ENCODE data around the gene WDR46.

Gene WDR46

DNA sequence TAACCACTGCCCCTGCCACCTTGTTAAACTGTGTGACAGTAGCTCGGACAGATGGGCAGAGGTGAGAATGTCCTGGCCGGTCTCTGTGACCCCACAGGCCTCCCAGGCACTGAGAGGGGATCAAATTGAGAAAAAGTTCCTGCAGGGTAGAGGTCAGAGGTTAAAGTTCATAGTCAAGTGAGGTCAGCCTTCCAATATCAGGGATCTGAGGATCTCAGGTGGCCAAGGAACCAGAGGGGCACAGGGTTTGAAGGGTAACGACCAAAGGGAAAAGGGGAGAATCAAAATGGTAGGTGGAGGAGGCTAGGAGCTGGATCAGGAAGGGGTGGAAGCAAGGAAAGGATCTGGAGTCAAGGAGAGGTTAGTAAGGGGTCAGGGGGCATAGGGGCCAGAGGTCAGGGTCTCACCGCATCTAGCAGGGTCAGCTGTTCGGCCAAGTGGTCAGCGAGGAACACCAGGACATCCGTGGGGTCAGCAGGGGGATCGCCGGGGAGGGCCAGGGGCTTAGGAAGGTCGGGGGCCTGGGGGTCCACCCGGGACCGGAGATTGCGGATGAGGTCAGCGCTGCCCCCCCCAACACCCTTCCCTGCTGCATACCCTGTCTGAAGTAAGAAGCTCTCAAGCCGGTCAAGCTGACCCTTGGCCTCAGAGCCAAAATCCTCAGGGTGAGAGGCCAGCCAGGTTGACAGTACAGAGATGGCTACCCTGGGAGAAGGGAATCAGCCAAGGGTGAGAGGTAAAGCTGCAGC, 6.8 kb upstream of the WDR46 start:
- Histone ChIP-seq H3K79me2 (ENCODE audit: low read length) (peaks cover 25% of the 10 kb centered on the region), H3K4me2 (ENCODE audit: low read depth, low read length) (no peak overlapping the region), H3K4me3 (ENCODE audit: low read length) (no peak overlapping the region), H3K9me2 (replicated peaks; ENCODE audit: insufficient read depth, low read length) (no peaks in the 10 kb centered on the region), H3K4me1 (ENCODE audit: low read length) (peaks cover 9% of the 10 kb centered on the region), H3K27me3 (replicated peaks; ENCODE audit: insufficient read depth, low read length) (no peaks in the 10 kb centered on the region), H3K36me3 (replicated peaks; ENCODE audit: insufficient read depth, low read length) (no peaks in the 10 kb centered on the region), H3K27ac (ENCODE audit: low read length) (no peak overlapping the region), H2AFZ (ENCODE audit: low read length) (no peak overlapping the region), H3K9me3 (replicated peaks; ENCODE audit: insufficient read depth, low read length) (no peaks in the 10 kb centered on the region), H3F3A (ENCODE audit: insufficient read depth, low read length) (peaks cover 23% of the 10 kb centered on the region), H3K9ac (ENCODE audit: low read length) (no peak overlapping the region), H4K20me1 (ENCODE audit: insufficient read depth, low read length) (no peaks in the 10 kb centered on the region)
- no peak for DNase-seq
- TF ChIP-seq EZH2phosphoT487 (IDR thresholded peaks at IDR 0.05; ENCODE audit: low read length) (no peak), EZH2 (optimal IDR thresholded peaks at IDR 0.05; ENCODE audit: low read depth, low read length) (no peak)
- TF ChIP-seq, protein P1, sequence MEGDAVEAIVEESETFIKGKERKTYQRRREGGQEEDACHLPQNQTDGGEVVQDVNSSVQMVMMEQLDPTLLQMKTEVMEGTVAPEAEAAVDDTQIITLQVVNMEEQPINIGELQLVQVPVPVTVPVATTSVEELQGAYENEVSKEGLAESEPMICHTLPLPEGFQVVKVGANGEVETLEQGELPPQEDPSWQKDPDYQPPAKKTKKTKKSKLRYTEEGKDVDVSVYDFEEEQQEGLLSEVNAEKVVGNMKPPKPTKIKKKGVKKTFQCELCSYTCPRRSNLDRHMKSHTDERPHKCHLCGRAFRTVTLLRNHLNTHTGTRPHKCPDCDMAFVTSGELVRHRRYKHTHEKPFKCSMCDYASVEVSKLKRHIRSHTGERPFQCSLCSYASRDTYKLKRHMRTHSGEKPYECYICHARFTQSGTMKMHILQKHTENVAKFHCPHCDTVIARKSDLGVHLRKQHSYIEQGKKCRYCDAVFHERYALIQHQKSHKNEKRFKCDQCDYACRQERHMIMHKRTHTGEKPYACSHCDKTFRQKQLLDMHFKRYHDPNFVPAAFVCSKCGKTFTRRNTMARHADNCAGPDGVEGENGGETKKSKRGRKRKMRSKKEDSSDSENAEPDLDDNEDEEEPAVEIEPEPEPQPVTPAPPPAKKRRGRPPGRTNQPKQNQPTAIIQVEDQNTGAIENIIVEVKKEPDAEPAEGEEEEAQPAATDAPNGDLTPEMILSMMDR (IDR thresholded peaks at IDR 0.05; ENCODE audit: low read length) = no peak

DNA sequence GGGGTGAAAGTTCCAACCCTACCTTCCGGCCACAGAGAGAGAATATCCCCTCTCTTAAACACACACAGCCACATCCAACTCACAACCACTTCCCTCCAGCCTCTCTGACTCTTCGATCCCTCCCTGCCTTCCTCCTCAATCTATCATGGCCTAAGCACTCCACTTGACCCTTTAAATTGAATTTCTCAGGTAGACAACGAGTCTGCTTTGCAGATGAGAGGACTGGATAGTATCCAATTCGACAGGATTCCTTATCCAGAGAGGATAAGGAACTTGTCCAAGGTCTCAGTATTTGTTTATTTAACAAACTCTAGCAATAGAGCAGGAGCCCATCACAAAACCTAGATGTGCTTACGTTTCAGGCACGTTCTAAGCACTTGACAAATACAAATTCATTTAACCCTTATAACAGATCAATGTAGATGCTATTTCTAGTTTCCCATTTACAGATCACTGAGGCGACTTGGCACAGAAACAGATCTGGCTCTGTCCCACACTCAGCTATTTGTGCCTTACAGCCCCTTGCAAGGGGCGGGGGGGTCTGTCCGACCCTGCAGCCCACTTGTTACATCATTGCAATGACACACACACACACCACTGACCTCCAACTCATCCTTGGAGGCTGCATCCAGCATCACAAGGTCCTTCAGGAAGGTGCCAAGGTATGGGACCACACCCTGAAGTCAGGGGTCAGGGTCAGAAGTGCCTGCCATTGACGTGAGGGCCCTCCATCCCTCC, 5.2 kb upstream of the WDR46 start:
- no peak overlapping the region for H3K4me2 ChIP-seq (ENCODE audit: low read depth, low read length)
- H3K79me2 ChIP-seq (ENCODE audit: low read length) = peaks cover 40% of the 10 kb centered on the region
- H3K36me3 ChIP-seq (replicated peaks; ENCODE audit: insufficient read depth, low read length) = no peaks in the 10 kb centered on the region

DNA sequence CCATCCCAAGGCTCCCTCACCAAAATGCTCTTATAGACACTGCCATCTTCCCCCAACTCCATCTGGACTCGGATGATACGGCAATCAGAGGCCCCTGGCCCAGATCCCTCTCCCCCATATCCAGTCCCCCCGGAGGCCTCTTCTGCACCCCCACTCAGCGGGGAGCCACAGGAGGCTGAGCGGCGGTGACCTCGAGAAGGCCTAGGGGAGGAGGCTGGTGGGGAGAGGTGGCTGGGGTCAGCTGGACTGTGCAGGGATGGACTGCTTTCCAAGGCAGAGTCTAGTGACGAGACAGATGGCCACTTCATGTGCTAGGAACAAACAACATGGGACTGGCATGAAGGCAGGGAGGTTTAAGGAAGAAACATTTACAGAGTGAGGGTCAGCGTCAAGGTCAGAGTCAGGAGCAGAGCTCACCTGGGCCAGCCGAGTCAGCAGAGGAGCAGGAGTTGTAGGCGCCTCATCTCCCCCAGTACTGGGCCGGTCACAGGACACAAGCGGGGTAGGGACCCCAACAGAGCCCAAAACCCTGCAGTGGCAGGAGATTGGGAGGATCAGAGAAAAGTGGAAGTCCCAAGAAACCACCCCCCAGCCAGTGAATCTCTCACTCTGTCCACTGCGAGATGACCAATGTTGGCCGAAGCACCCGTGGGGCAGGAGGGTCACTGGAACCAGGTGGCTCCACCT, 4.1 kb upstream of the WDR46 start:
- no peak overlapping the region for H2AFZ ChIP-seq (ENCODE audit: low read length)
- no peak overlapping the region for H3K9ac ChIP-seq (ENCODE audit: low read length)

More for the DNA sequence above, 5.2 kb upstream of the WDR46 start:
- H3K9me3 ChIP-seq (replicated peaks; ENCODE audit: insufficient read depth, low read length) = no peaks in the 10 kb centered on the region
- H3K27ac ChIP-seq (ENCODE audit: low read length) = no peak overlapping the region
- peaks cover 12% of the 10 kb centered on the region for H3F3A ChIP-seq (ENCODE audit: insufficient read depth, low read length)
- TF ChIP-seq EZH2phosphoT487 (IDR thresholded peaks at IDR 0.05; ENCODE audit: low read length) = no peak
- no peaks in the 10 kb centered on the region for H3K27me3 ChIP-seq (replicated peaks; ENCODE audit: insufficient read depth, low read length)
- no peak overlapping the region for H2AFZ ChIP-seq (ENCODE audit: low read length)
- H3K4me1 ChIP-seq (ENCODE audit: low read length) = peaks cover 15% of the 10 kb centered on the region
- no peak overlapping the region for H3K9ac ChIP-seq (ENCODE audit: low read length)
- H3K9me2 ChIP-seq (replicated peaks; ENCODE audit: insufficient read depth, low read length) = no peaks in the 10 kb centered on the region
- no peak overlapping the region for H3K4me3 ChIP-seq (ENCODE audit: low read length)
- no peaks in the 10 kb centered on the region for H4K20me1 ChIP-seq (ENCODE audit: insufficient read depth, low read length)
- no peak for DNase-seq

More for the DNA sequence above, 4.1 kb upstream of the WDR46 start:
- no peaks in the 10 kb centered on the region for H4K20me1 ChIP-seq (ENCODE audit: insufficient read depth, low read length)
- H3K4me2 ChIP-seq (ENCODE audit: low read depth, low read length) = no peak overlapping the region
- H3K36me3 ChIP-seq (replicated peaks; ENCODE audit: insufficient read depth, low read length) = no peaks in the 10 kb centered on the region
- H3K4me1 ChIP-seq (ENCODE audit: low read length) = peaks cover 17% of the 10 kb centered on the region
- H3K27me3 ChIP-seq (replicated peaks; ENCODE audit: insufficient read depth, low read length) = no peaks in the 10 kb centered on the region
- DNase-seq = no peak
- H3K4me3 ChIP-seq (ENCODE audit: low read length) = no peak overlapping the region
- H3K9me3 ChIP-seq (replicated peaks; ENCODE audit: insufficient read depth, low read length) = no peaks in the 10 kb centered on the region
- peaks cover 45% of the 10 kb centered on the region for H3K79me2 ChIP-seq (ENCODE audit: low read length)
- H3K27ac ChIP-seq (ENCODE audit: low read length) = no peak overlapping the region
- H3F3A ChIP-seq (ENCODE audit: insufficient read depth, low read length) = peaks cover 2% of the 10 kb centered on the region
- TF ChIP-seq EZH2 (optimal IDR thresholded peaks at IDR 0.05; ENCODE audit: low read depth, low read length) = no peak
- TF ChIP-seq, protein P1 (IDR thresholded peaks at IDR 0.05; ENCODE audit: low read length) = no peak
- TF ChIP-seq EZH2phosphoT487 (IDR thresholded peaks at IDR 0.05; ENCODE audit: low read length) = no peak
- H3K9me2 ChIP-seq (replicated peaks; ENCODE audit: insufficient read depth, low read length) = no peaks in the 10 kb centered on the region
